ENCODE results near the gene HEATR1.

Gene HEATR1

DNA sequence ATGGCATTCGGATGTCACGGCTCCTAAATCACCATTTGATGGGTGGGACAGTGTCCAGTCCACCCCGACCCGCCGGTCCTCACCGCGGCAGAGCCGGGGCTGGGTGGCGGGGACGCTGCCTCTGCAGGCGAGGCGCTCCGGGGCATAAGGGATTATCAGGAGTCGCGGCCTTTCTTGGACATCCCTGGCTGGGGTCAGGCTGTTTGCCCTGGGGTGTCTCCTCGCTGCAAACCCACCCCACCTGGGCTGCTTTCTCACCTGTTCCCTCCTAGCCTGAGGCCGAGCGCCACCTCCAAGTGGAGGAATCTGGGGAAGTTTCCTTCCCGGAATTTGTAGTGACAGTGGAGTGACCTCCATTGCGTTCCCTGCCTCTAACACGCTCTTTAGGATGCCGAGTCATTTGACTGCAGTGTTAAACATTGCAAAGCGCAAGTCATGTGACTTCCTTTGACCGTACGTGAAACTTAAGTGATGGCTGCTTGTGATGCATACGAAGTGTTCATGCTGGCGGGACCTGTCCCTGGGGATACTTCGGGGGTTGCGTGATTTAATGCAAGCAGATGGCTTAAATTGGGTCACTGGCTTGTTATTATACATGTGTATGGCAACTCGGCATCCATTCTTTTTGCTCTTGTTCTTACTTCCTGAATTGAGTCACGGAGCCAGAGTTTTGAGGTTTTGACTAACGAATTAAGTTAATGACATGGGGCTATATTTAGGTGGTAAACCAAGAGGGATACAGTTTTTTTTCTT is 80.0 kb downstream of the HEATR1 start:
- H3K27ac ChIP-seq (ENCODE audit: low read depth, low read length), result peak overlapping the region; percentile 75
- H3K4me1 ChIP-seq (ENCODE audit: control insufficient read depth, insufficient read depth, low read length, unreplicated experiment), result no peaks in the 10 kb centered on the region
- H3K4me3 ChIP-seq (ENCODE audit: low read depth, low read length), result peak overlapping the region; percentile 96
- H2AFZ ChIP-seq (ENCODE audit: low read length, unreplicated experiment), result peak overlapping the region; percentile 58
- no peaks in the 10 kb centered on the region for H3K27me3 ChIP-seq (ENCODE audit: insufficient read depth, low read length)
- peaks cover 8% of the 10 kb centered on the region; the same call in 1 of the 2 replicates for H3K36me3 ChIP-seq (ENCODE audit: insufficient read depth, low read length)
- H3K79me2 ChIP-seq (ENCODE audit: control insufficient read depth, insufficient read depth, low read length, unreplicated experiment), result peaks cover 25% of the 10 kb centered on the region

DNA sequence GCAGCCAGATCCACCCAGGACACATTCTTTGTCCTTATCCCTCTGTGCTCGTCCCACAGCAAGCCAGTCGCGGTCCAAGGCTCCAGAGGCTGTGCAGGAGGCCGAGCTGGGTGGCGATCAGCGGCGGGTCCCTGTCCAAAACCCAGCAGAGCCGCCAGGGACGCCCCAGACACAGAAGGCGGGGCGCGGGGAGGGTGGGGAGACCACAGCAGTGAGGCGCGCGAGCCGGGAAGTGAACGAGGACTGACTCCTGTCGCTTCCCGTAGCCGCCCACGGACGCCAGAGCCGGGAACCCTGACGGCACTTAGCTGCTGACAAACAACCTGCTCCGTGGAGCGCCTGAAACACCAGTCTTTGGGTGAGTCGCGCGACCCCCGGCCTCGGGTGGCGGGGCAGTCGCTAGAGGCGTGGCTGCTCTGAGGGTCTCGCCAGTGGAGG is 80.6 kb downstream of the HEATR1 start, which contains the start of gene LGALS8:
Gene LGALS8 (plus strand): TSS at position 279 of the 438 bp plus-strand sequence. CDS start 2,089 bp downstream, outside the sequence.
- Histone ChIP-seq H3K36me3 (ENCODE audit: insufficient read depth, low read length) (peaks cover 8% of the 10 kb centered on the region; the same call in 1 of the 2 replicates), H3K27ac (ENCODE audit: low read depth, low read length) (peak within 1 kb of the TSS; percentile 75), H3K4me1 (ENCODE audit: control insufficient read depth, insufficient read depth, low read length, unreplicated experiment) (no peaks in the 10 kb centered on the region)

DNA sequence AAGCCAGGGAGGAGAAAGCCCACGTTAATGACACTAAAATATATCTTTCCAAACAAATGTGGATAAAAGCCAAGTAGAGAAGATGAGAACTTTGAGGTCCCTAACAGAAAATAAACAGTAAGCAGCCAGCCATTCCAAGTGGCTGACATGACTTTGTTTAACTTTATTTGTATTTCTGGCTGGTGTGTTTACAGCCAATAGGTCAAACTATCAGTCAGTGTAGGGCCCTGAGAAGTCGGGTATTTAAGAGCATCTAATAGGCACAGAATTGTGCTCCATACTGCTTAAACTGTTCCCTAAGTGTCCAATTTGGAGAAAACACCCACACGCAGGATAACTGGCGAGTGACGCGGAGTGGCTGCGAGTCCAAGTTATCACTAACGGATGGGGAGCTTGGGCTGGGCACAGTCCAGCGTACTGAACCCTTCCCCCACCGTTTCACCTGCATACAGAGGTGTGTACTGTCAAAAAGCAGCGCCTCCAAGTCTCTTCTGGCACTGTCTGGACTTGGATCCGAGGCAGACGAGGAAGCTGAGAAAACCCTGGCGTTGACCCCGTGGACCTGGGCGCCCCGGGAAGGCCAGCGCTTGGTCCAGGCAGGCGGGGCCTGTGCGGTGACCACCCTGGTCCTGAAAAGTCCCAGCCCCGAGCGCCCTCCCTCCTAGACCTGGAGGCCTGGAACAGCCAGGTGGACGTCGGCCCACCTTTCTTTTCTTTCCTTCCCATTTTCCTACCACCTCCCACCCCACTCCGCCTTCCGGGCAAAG is 81.2 kb downstream of the HEATR1 start:
- peak overlapping the region; percentile 88 for H2AFZ ChIP-seq (ENCODE audit: low read length, unreplicated experiment)
- peaks cover 8% of the 10 kb centered on the region; the same call in 1 of the 2 replicates for H3K36me3 ChIP-seq (ENCODE audit: insufficient read depth, low read length)
- H3K27me3 ChIP-seq (ENCODE audit: insufficient read depth, low read length), result no peaks in the 10 kb centered on the region
- H3K27ac ChIP-seq (ENCODE audit: low read depth, low read length), result no peak overlapping the region
- peak overlapping the region; percentile 96 for H3K4me3 ChIP-seq (ENCODE audit: low read depth, low read length)
- H3K79me2 ChIP-seq (ENCODE audit: control insufficient read depth, insufficient read depth, low read length, unreplicated experiment), result peaks cover 25% of the 10 kb centered on the region
- H3K4me1 ChIP-seq (ENCODE audit: control insufficient read depth, insufficient read depth, low read length, unreplicated experiment), result no peaks in the 10 kb centered on the region

More for the DNA sequence above, 80.6 kb downstream of the HEATR1 start, which contains the start of gene LGALS8:
- Histone ChIP-seq H3K4me3 (ENCODE audit: low read depth, low read length) (peak within 1 kb of the TSS; percentile 96), H3K27me3 (ENCODE audit: insufficient read depth, low read length) (no peaks in the 10 kb centered on the region), H2AFZ (ENCODE audit: low read length, unreplicated experiment) (peak within 1 kb of the TSS; percentile 88), H3K79me2 (ENCODE audit: control insufficient read depth, insufficient read depth, low read length, unreplicated experiment) (peaks cover 25% of the 10 kb centered on the region)

DNA sequence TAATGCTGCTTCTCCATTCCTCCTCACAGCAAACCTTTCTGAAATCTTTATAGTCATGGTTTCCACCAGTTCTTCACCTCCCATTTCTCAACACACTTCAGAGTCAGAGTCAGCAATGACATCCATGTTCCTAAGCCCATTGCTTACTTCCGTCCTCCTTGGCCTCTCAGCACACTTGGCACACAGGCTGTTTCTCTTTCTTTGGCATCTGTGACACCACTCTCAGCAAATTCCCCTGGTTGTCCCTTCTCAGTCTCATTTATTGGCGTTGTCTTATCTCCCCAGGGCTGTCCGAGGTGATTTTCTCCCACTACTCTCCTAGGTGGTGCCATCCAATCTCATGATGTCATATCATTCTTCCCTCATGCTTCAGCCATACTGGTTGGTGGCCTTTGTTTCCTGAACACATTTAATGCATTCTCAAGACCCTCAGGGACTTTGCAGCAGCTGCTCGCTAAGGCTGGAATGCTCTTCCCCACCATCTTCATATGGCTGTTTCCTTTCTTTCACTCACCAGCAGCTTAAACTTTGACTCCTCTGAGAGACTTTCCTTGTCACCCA is 83.8 kb downstream of the HEATR1 start:
- H3K4me1 ChIP-seq (ENCODE audit: control insufficient read depth, insufficient read depth, low read length, unreplicated experiment), result no peaks in the 10 kb centered on the region
- H3K36me3 ChIP-seq (ENCODE audit: insufficient read depth, low read length), result no peaks in the 10 kb centered on the region
- no peak overlapping the region for H3K4me3 ChIP-seq (ENCODE audit: low read depth, low read length)
- H3K79me2 ChIP-seq (ENCODE audit: control insufficient read depth, insufficient read depth, low read length, unreplicated experiment), result peaks cover 8% of the 10 kb centered on the region
- no peak overlapping the region for H3K27ac ChIP-seq (ENCODE audit: low read depth, low read length)
- H3K27me3 ChIP-seq (ENCODE audit: insufficient read depth, low read length), result no peaks in the 10 kb centered on the region
- no peak overlapping the region for H2AFZ ChIP-seq (ENCODE audit: low read length, unreplicated experiment)

DNA sequence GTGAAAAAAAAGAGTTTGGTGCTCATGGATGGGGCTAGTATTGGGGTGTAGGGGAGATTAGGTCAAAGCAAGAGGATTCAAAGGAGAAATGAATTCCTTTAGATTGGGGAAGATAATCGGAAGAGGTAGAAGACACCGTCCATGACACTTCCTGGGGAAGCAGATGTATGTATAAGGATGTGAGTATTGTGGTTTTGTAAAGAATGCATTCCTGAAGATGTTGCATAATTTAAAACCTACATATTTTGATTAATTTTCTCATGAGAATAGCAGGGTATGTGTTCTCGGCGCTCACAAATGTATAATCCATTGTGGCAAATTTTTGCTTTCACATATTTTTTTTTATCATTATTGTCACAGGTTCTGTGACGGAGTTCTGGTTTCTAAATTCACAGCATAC is 86.0 kb downstream of the HEATR1 start:
- no peaks in the 10 kb centered on the region for H3K36me3 ChIP-seq (ENCODE audit: insufficient read depth, low read length)
- no peak overlapping the region for H2AFZ ChIP-seq (ENCODE audit: low read length, unreplicated experiment)
- H3K27ac ChIP-seq (ENCODE audit: low read depth, low read length), result no peak overlapping the region
- no peaks in the 10 kb centered on the region for H3K4me1 ChIP-seq (ENCODE audit: control insufficient read depth, insufficient read depth, low read length, unreplicated experiment)
- H3K4me3 ChIP-seq (ENCODE audit: low read depth, low read length), result no peak overlapping the region
- H3K79me2 ChIP-seq (ENCODE audit: control insufficient read depth, insufficient read depth, low read length, unreplicated experiment), result no peaks in the 10 kb centered on the region
- H3K27me3 ChIP-seq (ENCODE audit: insufficient read depth, low read length), result no peaks in the 10 kb centered on the region

DNA sequence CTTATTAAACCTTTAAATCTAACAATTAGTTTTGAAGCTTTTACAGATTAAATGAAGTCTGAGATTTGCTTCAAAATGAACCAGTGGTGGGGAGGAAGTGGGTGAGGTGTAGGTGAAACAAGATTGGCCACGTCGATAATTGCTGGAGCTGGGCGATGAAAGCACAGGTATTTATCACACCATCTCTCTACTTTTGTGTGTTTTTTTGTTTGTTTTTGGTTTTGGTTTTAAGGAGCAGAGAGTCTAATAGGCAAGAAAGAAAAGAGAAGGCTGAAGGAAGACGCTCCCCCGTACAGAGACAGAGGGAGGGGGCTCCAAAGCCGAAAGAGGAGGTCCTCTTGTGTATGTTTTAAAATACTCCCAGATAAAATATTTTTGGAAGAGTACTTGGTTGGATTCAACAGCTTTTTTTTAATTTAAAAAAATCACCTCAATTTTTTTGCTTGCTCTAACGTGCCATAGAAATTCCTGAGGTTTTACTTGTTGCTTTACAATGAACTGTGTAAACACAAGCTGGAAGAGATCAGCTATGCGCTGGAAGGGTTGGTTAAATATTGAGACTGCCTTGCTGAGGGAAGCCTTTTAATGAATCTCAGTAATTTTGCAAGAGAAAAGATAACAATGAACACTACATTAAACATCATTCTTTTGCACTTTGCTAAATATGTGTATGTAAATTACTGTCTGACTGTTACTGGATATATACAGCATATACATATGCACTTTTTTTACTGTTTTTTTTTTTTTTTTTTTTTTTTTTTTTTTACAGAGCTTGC is 87.2 kb downstream of the HEATR1 start:
- no peaks in the 10 kb centered on the region for H3K27me3 ChIP-seq (ENCODE audit: insufficient read depth, low read length)
- no peak overlapping the region for H3K27ac ChIP-seq (ENCODE audit: low read depth, low read length)
- no peak overlapping the region for H2AFZ ChIP-seq (ENCODE audit: low read length, unreplicated experiment)
- no peak overlapping the region for H3K4me3 ChIP-seq (ENCODE audit: low read depth, low read length)
- H3K4me1 ChIP-seq (ENCODE audit: control insufficient read depth, insufficient read depth, low read length, unreplicated experiment), result no peaks in the 10 kb centered on the region
- no peaks in the 10 kb centered on the region for H3K79me2 ChIP-seq (ENCODE audit: control insufficient read depth, insufficient read depth, low read length, unreplicated experiment)
- no peaks in the 10 kb centered on the region for H3K36me3 ChIP-seq (ENCODE audit: insufficient read depth, low read length)

DNA sequence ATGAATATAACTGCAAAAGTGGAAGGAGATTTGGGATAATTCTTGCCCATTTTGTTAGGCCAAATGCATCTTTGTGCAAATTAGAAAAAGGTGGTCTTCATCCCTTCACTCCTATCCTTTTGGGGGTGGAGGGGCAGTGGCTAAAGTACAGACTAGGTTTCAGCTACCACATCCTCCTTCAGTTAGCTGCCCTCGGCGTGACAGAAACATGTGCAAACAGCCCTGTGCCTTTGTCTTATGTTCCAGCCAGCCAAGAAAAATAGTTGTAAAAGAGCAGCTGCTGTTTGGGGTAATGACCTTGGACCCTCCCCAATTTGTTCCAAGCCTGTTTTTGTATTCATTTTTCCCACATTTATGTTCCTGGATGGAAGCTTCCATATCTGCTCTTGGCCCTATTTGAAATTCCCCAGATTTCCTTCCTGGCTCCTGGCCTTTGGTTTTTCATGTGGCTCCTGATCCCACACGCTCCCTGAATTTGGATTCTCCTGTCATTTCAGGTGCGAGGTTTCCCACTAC is 88.8 kb downstream of the HEATR1 start:
- H3K27me3 ChIP-seq (ENCODE audit: insufficient read depth, low read length), result no peaks in the 10 kb centered on the region
- H3K4me1 ChIP-seq (ENCODE audit: control insufficient read depth, insufficient read depth, low read length, unreplicated experiment), result no peaks in the 10 kb centered on the region
- no peak overlapping the region for H3K27ac ChIP-seq (ENCODE audit: low read depth, low read length)
- H3K4me3 ChIP-seq (ENCODE audit: low read depth, low read length), result no peak overlapping the region
- H3K79me2 ChIP-seq (ENCODE audit: control insufficient read depth, insufficient read depth, low read length, unreplicated experiment), result no peaks in the 10 kb centered on the region
- H3K36me3 ChIP-seq (ENCODE audit: insufficient read depth, low read length), result no peaks in the 10 kb centered on the region
- no peak overlapping the region for H2AFZ ChIP-seq (ENCODE audit: low read length, unreplicated experiment)

DNA sequence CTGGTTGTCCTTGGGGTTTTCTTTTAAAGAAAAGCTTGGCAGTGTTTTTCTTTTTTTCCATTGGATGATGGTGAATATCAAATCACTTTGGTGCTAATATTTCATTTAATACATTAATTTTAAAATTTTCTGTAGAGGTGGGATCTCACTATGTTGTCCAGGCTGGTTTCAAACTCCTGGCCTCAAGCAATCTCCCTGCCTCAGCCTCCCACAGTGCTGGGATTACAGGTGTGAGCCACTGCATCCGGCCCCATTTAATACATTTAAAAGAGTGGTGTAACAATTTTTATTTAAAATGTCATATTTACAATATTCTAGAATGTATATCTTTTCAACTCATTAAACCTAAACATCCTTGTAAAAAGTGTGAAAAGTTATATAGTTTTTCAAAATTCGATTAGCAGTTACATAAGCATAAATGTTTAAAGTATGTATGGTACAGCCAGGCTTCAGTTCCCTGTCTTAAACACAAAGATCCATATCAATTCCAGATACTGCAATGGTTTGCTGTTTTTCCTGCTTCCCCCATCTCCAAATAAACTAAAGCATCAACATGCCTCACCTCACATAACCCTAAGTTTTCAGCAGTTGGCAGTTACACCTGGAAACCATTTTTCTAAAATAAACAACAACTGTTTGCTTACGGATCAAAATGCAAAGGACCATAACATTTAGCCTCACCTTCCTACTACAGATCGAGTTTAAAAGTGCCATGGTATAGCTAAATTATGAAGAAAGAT is 89.4 kb downstream of the HEATR1 start:
- Histone ChIP-seq H3K4me3 (ENCODE audit: low read depth, low read length) (no peak overlapping the region), H3K27me3 (ENCODE audit: insufficient read depth, low read length) (no peaks in the 10 kb centered on the region)

DNA sequence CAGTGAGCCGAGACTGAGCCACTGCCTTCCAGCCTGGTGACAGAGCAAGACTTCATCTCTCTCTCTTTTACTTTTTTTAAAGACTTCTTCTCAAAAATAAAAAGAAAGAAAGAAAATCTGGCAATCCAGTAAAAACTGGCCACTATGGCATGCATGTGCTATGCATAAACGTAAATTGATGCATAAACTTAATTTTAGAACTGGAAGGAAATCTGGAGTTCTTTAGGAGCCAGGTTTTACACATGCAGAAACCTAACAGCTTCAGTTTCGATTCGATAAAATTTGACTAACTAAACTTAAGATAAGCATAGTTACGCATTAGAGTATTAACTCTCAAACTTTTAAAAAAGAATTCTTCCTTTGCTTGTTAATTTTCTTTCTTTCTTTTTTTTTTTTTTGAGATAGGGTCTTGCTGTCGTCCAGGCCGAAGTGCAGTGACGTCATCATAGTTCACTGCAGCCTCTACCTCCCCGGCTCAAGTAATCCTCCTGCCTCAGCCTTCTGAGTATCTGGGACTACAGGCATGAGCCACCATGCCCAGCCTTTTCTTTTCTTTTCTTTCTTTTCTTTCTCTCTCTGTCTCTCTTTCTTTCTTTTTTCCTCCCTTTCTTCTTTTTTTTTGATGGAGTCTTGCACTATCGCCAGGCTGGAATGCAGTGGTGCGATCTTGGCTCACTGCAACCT is 92.4 kb downstream of the HEATR1 start:
- Histone ChIP-seq H3K36me3 (ENCODE audit: insufficient read depth, low read length) (no peaks in the 10 kb centered on the region), H3K27ac (ENCODE audit: low read depth, low read length) (no peak overlapping the region), H2AFZ (ENCODE audit: low read length, unreplicated experiment) (no peak overlapping the region), H3K79me2 (ENCODE audit: control insufficient read depth, insufficient read depth, low read length, unreplicated experiment) (no peaks in the 10 kb centered on the region), H3K4me1 (ENCODE audit: control insufficient read depth, insufficient read depth, low read length, unreplicated experiment) (peaks cover 3% of the 10 kb centered on the region), H3K27me3 (ENCODE audit: insufficient read depth, low read length) (no peaks in the 10 kb centered on the region), H3K4me3 (ENCODE audit: low read depth, low read length) (no peak overlapping the region)

More for the DNA sequence above, 89.4 kb downstream of the HEATR1 start:
- no peak overlapping the region for H3K27ac ChIP-seq (ENCODE audit: low read depth, low read length)
- no peak overlapping the region for H2AFZ ChIP-seq (ENCODE audit: low read length, unreplicated experiment)
- H3K79me2 ChIP-seq (ENCODE audit: control insufficient read depth, insufficient read depth, low read length, unreplicated experiment), result no peaks in the 10 kb centered on the region
- H3K4me1 ChIP-seq (ENCODE audit: control insufficient read depth, insufficient read depth, low read length, unreplicated experiment), result no peaks in the 10 kb centered on the region
- H3K36me3 ChIP-seq (ENCODE audit: insufficient read depth, low read length), result no peaks in the 10 kb centered on the region
